Left lung (tissue), 10 donors: Measurements from ENCODE around the gene TMPRSS15. TPM values are rescaled to one million over a fixed set of nuclear protein-coding genes. Genes with fewer than 3 reads are reported as not detected.

Experiments used
- ATAC-seq: fragments of 200-7000 bp; cut with Tn5 transposase; one replicate; pipeline ENCODE4 v1.9.1; 2020; ENCODE audit warnings: moderate library complexity
- DNase-seq, 4 donors: peaks; one replicate each; pipeline ENCODE4 v3.0.0-alpha.2; 2013 to 2020
- H3K27ac ChIP-seq, 2 donors: fragments of 200-600 bp; sonication (generic) in 1 of 2; one replicate each; pipeline versions ENCODE4 v1.5.0 to v1.8.0; 2020 to 2021
- H3K27me3 ChIP-seq, 2 donors: fragments of 200-600 bp; sonication (generic) in 1 of 2; one replicate each; pipeline versions ENCODE4 v1.5.0 to v1.8.0; 2020 to 2021
- H3K36me3 ChIP-seq, 2 donors: fragments of 200-600 bp; sonication (generic) in 1 of 2; one replicate each; pipeline versions ENCODE4 v1.5.0 to v1.8.0; 2020 to 2021
- H3K4me1 ChIP-seq, 2 donors: fragments of 200-600 bp; one replicate each; pipeline ENCODE4 v1.8.0; 2021
- H3K4me3 ChIP-seq, 2 donors: fragments of 200-600 bp; sonication (generic) in 1 of 2; one replicate each; pipeline versions ENCODE4 v1.5.0 to v1.8.0; 2020 to 2021; ENCODE audit warnings: mild to moderate bottlenecking in 1 of 2
- H3K9me3 ChIP-seq, 2 donors: fragments of 200-600 bp; sonication (generic) in 1 of 2; one replicate each; pipeline versions ENCODE4 v1.5.0 to v1.8.0; 2020 to 2021
- CTCF ChIP-seq, 2 donors: fragments of 200-600 bp; sonication (generic) in 1 of 2; IDR thresholded peaks; one replicate each; pipeline versions ENCODE4 v1.5.0 to v1.8.0; 2021; ENCODE audit warnings: antibody characterized with exemption in 2 of 2
- intact Hi-C, 2 donors: fragments of 100-400 bp; cut with DNase I; formaldehyde crosslinking; loops; one replicate each; pipeline versions ENCODE4 v1.11.2 to v1.14.2; 2022
- polyA plus RNA-seq, 6 donors: library from polyadenylated mRNA; unstranded; fragments of 120-200 nt; gene quantifications; one replicate each; pipeline ENCODE4 v1.2.1, GENCODE V29; 2013; ENCODE audit not compliant: insufficient read length in 6 of 6
- total RNA-seq, 2 donors: library from RNA; stranded (reverse); fragmentation: NEBNext Ultra II Directional; extraction: Animal tissue kit (Norgen Biotek cat#: 25700); gene quantifications; one replicate each; pipeline ENCODE4 v1.2.1, GENCODE V29; 2021
- donor health status: DM: no; HTN: yes; CAD: no.
- donor health status: DM: no; HTN: no; CAD: no.

The TMPRSS15 gene
- total and polyA plus RNA-seq, 8 donors: 0.04 TPM; not detected in 7

- H3K4me3 ChIP-seq: no peak overlapping the region
- no peaks in the 10 kb centered on the region for H3K36me3 ChIP-seq
- intact Hi-C loops: no loop called here
- DNase-seq: no peak
- no peak for TF ChIP-seq CTCF (IDR thresholded peaks at IDR 0.05)
- no peaks in the 10 kb centered on the region for H3K9me3 ChIP-seq
- ATAC-seq: no peak
- no peaks in the 10 kb centered on the region for H3K27me3 ChIP-seq
- H3K27ac ChIP-seq: no peak overlapping the region
- no peaks in the 10 kb centered on the region for H3K4me1 ChIP-seq
These were observed 48.6 kb downstream of the TMPRSS15 start for GRCh38 chr21:18354947-18355346.

- no peaks in the 10 kb centered on the region for H3K4me1 ChIP-seq
- intact Hi-C loops: no loop called here
- H3K9me3 ChIP-seq: no peaks in the 10 kb centered on the region
- ATAC-seq (no peak), DNase-seq (no peak)
- no peaks in the 10 kb centered on the region for H3K27me3 ChIP-seq
- no peak overlapping the region for H3K27ac ChIP-seq
- TF ChIP-seq CTCF (IDR thresholded peaks at IDR 0.05): no peak
- H3K4me3 ChIP-seq: no peak overlapping the region
- no peaks in the 10 kb centered on the region for H3K36me3 ChIP-seq
These were observed 53.4 kb downstream of the TMPRSS15 start for GRCh38 chr21:18350216-18350615.

- Histone ChIP-seq H3K9me3 (no peaks in the 10 kb centered on the region), H3K4me1 (no peaks in the 10 kb centered on the region), H3K27ac (no peak overlapping the region), H3K4me3 (no peak overlapping the region), H3K27me3 (no peaks in the 10 kb centered on the region), H3K36me3 (no peaks in the 10 kb centered on the region)
- DNase-seq (no peak), ATAC-seq (no peak)
- intact Hi-C loops: no loop called here
- TF ChIP-seq CTCF (IDR thresholded peaks at IDR 0.05): no peak
These were observed 54.1 kb downstream of the TMPRSS15 start for GRCh38 chr21:18349468-18349867.

- TF ChIP-seq CTCF (IDR thresholded peaks at IDR 0.05): no peak
- H3K27ac ChIP-seq: no peak overlapping the region
These were observed 63.1 kb downstream of the TMPRSS15 start for GRCh38 chr21:18340387-18340942.

GRCh38 chr21:18335651-18336236 lies 67.8 kb downstream of the TMPRSS15 start:
- no peak for DNase-seq
- no peak for TF ChIP-seq CTCF (IDR thresholded peaks at IDR 0.05)

More at GRCh38 chr21:18340387-18340942, 63.1 kb downstream of the TMPRSS15 start:
- Histone ChIP-seq H3K4me1 (no peaks in the 10 kb centered on the region), H3K36me3 (no peaks in the 10 kb centered on the region), H3K27me3 (no peaks in the 10 kb centered on the region), H3K9me3 (no peaks in the 10 kb centered on the region), H3K4me3 (no peak overlapping the region)
- DNase-seq: no peak
- intact Hi-C loops: no loop called here
- ATAC-seq: no peak

More at GRCh38 chr21:18335651-18336236, 67.8 kb downstream of the TMPRSS15 start:
- Histone ChIP-seq H3K36me3 (no peaks in the 10 kb centered on the region), H3K4me1 (no peaks in the 10 kb centered on the region), H3K27me3 (no peaks in the 10 kb centered on the region), H3K27ac (no peak overlapping the region), H3K4me3 (no peak overlapping the region), H3K9me3 (no peaks in the 10 kb centered on the region)
- ATAC-seq: no peak
- intact Hi-C loops: no loop called here
